Fibroblast of skin of left biceps (primary cell): ENCODE measurements around the gene CES1.
"Not testable (repeated sequence)": the region's sequence is repeated elsewhere in the genome, so short reads cannot be mapped to it uniquely, and the experiment has no call there.

Source experiments
- DNase-seq, 2 experiments: peaks; one replicate each; pipeline ENCODE4 v3.0.0-alpha.2; 2013; ENCODE audit warnings: low read depth in 2 of 2

The CES1 gene

GRCh38 chr16:55832773-55833691 is at the start of gene CES1:
Gene CES1 (minus strand): TSS chr16:55833096. CDS start chr16:55833055, 41 bp downstream.
- DNase-seq: no peak

GRCh38 chr16:55876854-55877253 is 44.0 kb upstream of the CES1 start:
- DNase-seq: peak in 1 of 2 experiments; percentile 4

- no peak for DNase-seq
Observed at GRCh38 chr16:55875273-55875672, 42.4 kb upstream of the CES1 start, which contains the start of gene CES5A. Gene CES5A (minus strand): TSS chr16:55875373. CDS start chr16:55875221, 152 bp downstream.

- no peak for DNase-seq
Observed at GRCh38 chr16:55873122-55873521, 40.2 kb upstream of the CES1 start.

GRCh38 chr16:55872130-55872529 is 39.2 kb upstream of the CES1 start:
- DNase-seq: no peak

GRCh38 chr16:55871411-55872038 is 38.6 kb upstream of the CES1 start:
- no peak for DNase-seq

- DNase-seq: no peak
Observed at GRCh38 chr16:55868980-55869379, 36.1 kb upstream of the CES1 start.

GRCh38 chr16:55868137-55868536 is 35.2 kb upstream of the CES1 start:
- DNase-seq: no peak

- DNase-seq: no peak
Observed at GRCh38 chr16:55861288-55861687, 28.4 kb upstream of the CES1 start.

- not testable (repeated sequence) for DNase-seq
Observed at GRCh38 chr16:55857650-55858049, 24.8 kb upstream of the CES1 start.

- DNase-seq: no peak
Observed at GRCh38 chr16:55856950-55857349, 24.1 kb upstream of the CES1 start.

- peak in 1 of 2 experiments; percentile 0 for DNase-seq
Observed at GRCh38 chr16:55853114-55853513, 20.2 kb upstream of the CES1 start.

GRCh38 chr16:55849536-55849935 is 16.6 kb upstream of the CES1 start:
- no peak for DNase-seq

GRCh38 chr16:55846598-55847346 is 13.9 kb upstream of the CES1 start:
- DNase-seq: no peak

- no peak for DNase-seq
Observed at GRCh38 chr16:55843105-55843395, 10.2 kb upstream of the CES1 start.

- peak; percentile 0 to 6 for DNase-seq
Observed at GRCh38 chr16:55842369-55843104, 9.6 kb upstream of the CES1 start.

GRCh38 chr16:55839115-55839514 is 6.2 kb upstream of the CES1 start:
- no peak for DNase-seq

- no peak for DNase-seq
Observed at GRCh38 chr16:55836158-55836611, 3.3 kb upstream of the CES1 start.

GRCh38 chr16:55835581-55835980 is 2.7 kb upstream of the CES1 start:
- DNase-seq: no peak

- not testable (repeated sequence) for DNase-seq
Observed at GRCh38 chr16:55835173-55835572, 2.3 kb upstream of the CES1 start.

GRCh38 chr16:55834049-55834448 is 1.2 kb upstream of the CES1 start:
- no peak for DNase-seq

- DNase-seq: no peak
Observed at GRCh38 chr16:55832425-55832772, 497 bp downstream of the CES1 start.
